SK-N-MC (cell line): ENCODE results near the gene ADAMTS15.

Source experiments
- EZH2 ChIP-seq: fragments of 200-600 bp; sonication (generic); IDR thresholded peaks from one replicate; pipeline ENCODE4 v1.6.1; 2017; ENCODE audit warnings: antibody characterized with exemption
- FOXP2 ChIP-seq: optimal IDR thresholded peaks from 2 replicates; pipeline ENCODE3; 2011; ENCODE audit warnings: mild to moderate bottlenecking, moderate library complexity; ENCODE audit not compliant: insufficient read depth; ENCODE audit errors: extremely low read length, control extremely low read depth
- POLR2AphosphoS5 ChIP-seq: IDR thresholded peaks from 2 replicates; pipeline ENCODE4 v1.6.1; 2012; ENCODE audit warnings: mild to moderate bottlenecking, low read depth, low read length, borderline replicate concordance

DNA sequence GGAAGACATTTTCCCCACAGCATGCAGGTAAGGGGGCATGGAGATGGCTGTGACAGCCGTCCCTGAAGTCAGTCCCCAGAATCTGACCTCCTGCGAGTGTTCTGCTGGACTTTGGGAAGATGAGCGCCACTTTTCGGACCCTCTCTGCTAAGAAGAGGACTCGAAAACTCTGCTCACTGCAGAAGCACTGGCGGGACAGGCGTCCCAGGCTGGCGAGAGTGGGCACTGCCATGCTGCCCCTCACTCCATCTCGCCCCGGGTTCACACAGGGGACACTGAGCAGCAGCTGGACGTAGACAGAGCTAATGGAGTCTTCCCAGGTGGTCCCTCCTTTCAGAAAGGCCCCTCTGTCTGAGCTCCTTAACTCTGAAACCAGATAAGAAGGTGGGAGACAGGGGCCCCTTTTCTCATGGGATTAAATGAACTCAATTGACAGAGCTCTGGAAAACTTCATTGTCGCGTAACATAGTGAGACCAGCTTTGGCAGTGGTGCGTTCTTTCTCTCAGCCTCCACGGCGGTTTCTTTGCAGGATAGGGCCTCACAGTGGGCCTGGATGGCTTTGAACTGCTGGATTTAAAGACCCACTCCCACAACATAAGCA, 24.8 kb upstream of the ADAMTS15 start:
- TF ChIP-seq FOXP2 (no peak), POLR2AphosphoS5 (no peak), EZH2 (no peak)
